HUDEP-2 (cell line): Measurements from ENCODE around the gene MUC6.

ENCODE experiments used
- DNase-seq, 76 experiments: peaks; one replicate each; lab custom pipeline; 2025; ENCODE audit not compliant: unreplicated experiment in 76 of 76; lab: John Stamatoyannopoulos, UW

The MUC6 gene

DNA sequence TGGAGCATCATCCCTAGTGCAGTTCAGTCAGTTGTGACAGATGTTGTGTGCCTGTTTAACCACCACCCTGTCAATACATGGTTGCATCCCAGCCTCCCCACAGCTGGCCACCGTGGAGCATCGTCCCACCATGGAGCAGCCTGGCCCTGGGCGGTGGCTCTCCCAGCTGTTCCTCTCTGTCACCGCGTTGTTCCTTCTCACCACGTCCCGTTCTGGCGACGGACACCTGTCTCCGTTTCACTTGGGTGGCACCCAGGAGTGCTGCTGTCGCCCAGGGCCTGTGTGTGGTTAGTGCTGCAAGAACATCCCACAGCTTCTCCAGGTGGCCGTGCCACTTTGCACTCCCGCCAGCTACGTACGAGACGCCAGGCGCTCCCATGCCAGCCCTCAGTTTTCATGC lies 26.5 kb downstream of the MUC6 start:
- no peak for DNase-seq

DNA sequence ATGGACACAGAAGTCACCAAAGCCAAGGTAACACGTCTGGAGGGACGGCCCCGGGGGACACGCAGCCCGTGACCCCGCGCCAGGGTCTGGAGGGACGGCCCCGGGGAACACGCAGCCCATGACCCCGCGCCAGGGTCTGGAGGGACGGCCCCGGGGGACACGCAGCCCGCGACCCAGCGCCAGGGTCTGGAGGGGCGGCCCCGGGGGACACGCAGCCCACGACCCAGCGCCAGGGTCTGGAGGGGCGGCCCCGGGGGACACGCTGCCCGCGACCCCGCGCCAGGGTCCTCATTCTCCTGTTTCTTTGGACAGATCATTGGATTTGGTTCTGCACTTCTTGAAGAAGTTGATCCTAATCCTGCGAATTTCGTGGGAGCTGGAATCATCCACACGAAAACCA lies 27.1 kb downstream of the MUC6 start:
- no peak for DNase-seq

GRCh38 chr11:1008803-1009145 lies 27.7 kb downstream of the MUC6 start:
- DNase-seq: no peak

DNA sequence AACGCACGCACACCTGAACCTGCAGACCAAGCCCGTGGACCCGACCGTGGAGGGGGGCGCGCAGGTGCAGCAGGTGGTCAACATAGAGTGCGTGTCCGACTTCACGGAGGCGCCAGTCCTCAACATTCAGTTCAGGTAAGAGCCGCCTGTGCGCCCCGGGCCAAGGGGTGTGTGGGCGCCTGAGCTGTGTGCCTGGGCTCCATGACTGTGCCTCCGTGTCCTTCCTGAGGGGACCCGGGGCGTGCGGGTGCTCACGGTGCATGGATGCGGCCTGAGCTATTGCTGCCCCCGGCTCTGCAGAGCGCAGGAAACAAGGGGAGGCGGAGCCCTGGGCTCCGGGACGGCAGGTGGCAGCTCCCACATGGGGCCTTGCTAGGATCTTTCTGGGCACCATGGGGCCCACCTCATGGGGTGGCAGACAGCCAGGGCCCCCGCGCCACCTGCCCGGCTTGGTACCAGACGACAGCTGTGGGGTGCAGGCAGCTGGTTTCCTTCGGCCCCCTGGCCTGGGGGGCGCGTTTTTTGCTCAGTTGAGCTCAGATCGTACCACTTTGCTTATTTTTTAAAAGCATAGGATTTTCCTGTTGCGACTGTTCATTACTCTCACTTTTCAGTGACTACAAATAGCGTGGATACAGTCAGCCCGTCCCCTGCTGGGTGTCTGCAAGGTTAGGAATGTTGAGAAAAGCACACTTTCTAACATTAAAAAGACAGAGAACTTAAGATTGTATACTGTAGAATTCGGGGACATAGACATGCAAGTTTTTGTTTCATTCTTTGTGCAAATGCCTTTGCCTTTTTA lies 28.3 kb downstream of the MUC6 start:
- DNase-seq: no peak

GRCh38 chr11:1007279-1007678 lies 29.2 kb downstream of the MUC6 start:
- no peak for DNase-seq

- DNase-seq: no peak
Measured at GRCh38 chr11:1006762-1007161, 29.8 kb downstream of the MUC6 start.

- no peak for DNase-seq
Measured at GRCh38 chr11:1005928-1006327, 30.6 kb downstream of the MUC6 start.

DNA sequence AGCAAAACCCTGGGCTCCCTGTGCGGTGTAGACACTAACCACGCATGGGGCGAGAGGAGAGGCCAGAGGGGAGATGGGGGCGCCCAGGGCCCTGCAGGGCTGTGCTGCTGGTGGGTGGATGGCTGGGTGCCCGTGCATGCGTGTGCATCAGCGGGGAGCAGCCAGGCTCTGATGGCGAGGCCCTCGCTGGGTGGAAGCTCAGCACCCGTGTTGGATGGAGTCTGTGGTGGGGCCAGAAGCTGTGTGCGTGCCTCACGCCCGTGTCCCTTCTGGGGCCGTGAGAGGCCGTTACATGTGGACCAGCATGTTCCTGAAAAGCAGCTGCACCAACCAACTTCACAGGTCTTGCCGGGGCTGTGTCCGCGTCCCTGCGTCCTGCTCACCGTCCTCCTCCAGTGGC lies 33.4 kb downstream of the MUC6 start:
- no peak for DNase-seq

GRCh38 chr11:1002406-1002984 lies 34.0 kb downstream of the MUC6 start:
- peak in 1 of 76 experiments; percentile 10 for DNase-seq

DNA sequence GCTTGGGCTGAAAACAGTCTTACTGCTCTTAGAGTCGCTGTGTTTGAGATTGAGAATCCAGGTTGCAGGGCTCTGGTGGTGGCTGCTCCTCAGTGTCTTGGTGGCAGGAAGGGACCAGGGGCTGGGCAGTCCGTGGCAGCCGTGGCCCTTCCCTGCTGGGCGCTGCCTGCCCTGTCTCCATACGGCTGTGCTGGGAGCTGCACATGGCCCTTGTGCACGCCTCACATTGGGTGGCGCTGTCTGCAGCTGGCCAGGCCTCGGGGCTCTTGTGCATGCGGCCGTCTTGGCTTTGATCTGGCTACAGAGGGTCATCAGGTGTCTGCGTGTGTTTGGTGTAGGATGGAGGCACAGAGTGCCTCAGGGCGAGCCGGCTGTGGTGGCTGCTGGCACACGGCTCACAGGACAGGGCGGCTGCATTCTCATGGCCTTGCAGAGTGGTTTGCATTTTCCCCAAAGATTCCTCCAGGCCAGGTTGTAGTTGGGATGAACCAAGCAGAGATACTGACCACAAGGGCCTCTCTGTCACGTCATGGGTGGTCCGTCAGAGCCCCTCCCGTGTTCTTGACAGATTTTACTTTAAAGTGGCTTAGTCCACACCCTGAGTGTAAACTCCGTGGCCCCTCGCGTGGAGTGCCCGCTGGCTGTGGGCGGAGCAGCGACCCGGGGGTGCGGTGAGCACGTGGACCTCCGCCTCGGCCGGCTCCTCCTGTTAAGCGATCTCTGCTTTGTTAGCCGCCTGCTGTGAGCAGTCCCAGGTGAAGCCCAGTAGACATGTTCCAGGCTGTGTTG lies 34.7 kb downstream of the MUC6 start:
- no peak for DNase-seq

- no peak for DNase-seq
Measured at GRCh38 chr11:1000357-1001278, 35.9 kb downstream of the MUC6 start.

DNA sequence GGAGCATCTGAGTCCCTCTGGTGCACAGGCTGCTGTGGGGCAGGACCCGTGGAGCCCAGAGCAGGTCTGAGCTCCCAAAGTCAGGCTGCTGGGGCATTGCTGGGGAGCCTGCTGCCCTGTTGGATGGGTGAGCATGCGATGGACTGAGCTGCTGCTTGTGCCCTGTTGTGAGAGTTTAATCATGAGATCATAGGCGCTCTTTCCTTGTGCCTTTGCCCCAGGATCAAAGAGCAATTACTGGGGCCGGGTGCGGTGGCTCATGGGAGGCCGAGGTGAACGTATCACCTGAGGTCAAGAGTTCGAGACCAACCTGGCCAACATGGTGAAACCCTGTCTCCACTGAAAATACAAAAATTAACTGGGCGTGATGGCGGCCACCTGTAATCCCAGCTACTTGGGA lies 37.5 kb downstream of the MUC6 start:
- DNase-seq: no peak

GRCh38 chr11:997907-998306 lies 38.6 kb downstream of the MUC6 start:
- no peak for DNase-seq

DNA sequence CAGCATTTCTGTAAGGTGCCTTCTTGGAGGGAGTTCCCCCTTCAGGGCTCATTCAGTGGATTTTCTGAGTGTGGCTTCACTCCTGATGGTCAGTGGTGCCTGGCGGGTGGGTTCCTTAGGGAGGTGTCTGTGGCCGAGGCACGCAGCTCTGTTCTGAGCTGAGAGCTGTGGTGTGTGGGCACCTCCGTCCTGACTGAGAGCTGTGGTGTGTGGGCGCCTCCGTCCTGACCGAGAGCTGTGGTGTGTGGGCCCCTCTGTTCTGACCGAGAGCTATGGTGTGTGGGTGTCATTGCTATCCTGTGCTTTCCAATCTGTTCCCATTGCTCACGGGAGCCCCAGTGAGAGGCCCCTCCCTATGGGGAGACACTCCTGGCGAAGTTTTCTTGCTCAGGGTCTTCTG lies 39.8 kb downstream of the MUC6 start:
- no peak for DNase-seq

- no peak for DNase-seq
Measured at GRCh38 chr11:995752-996420, 40.6 kb downstream of the MUC6 start.

- DNase-seq: no peak
Measured at GRCh38 chr11:995044-995751, 41.3 kb downstream of the MUC6 start.

DNA sequence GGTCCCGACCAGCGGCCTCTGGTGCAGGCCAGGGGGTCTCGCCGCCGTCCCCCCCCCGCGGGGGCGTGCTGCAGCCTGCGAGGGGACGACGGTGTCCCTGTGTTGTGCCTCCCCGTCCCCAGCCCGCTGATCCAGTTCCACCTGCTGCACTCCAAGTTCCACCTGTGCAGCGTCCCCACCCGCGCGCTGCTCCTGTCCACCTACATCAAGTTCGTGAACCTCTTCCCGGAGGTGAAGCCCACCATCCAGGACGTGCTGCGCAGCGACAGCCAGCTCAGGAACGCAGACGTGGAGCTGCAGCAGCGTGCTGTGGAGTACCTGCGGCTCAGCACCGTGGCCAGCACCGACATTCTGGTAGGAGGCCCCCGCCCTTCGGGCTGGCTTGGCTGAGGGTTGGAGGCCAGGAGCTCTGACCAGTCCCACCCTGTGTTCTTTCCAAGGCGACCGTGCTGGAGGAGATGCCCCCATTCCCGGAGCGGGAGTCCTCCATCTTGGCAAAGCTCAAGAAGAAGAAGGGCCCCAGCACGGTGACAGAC lies 42.8 kb downstream of the MUC6 start:
- DNase-seq: no peak

GRCh38 chr11:992577-992976 lies 43.9 kb downstream of the MUC6 start:
- DNase-seq: no peak

- no peak for DNase-seq
Measured at GRCh38 chr11:991711-992307, 44.7 kb downstream of the MUC6 start.
